ENCODE measurements around the gene SLC39A8.

- TF ChIP-seq EP300 (IDR thresholded peaks at IDR 0.05; ENCODE audit: borderline replicate concordance) (peak; percentile 99), EGR1 (IDR thresholded peaks at IDR 0.05) (no peak), MAX (IDR thresholded peaks at IDR 0.05) (no peak)
Measured at GRCh38 chr4:102328045-102328444, 17.2 kb downstream of the SLC39A8 start.
